Muscle of leg (tissue), 11 donors: Measurements from ENCODE around the gene DR1. TPM values are rescaled to one million over a fixed set of nuclear protein-coding genes. Genes with fewer than 3 reads are reported as not detected.

Experiments
- DNase-seq: peaks from one replicate; pipeline ENCODE4 v3.0.0; 2013
- H3K27ac ChIP-seq: one replicate; pipeline ENCODE4 v1.5.1; 2013; ENCODE audit warnings: mild to moderate bottlenecking, low read length, control low read depth
- H3K27me3 ChIP-seq: one replicate; pipeline ENCODE4 v1.6.1; 2013; ENCODE audit warnings: low read length; ENCODE audit not compliant: control insufficient read depth, insufficient read depth
- H3K36me3 ChIP-seq: one replicate; pipeline ENCODE4 v1.6.1; 2013; ENCODE audit warnings: low read length; ENCODE audit not compliant: control insufficient read depth, insufficient read depth
- H3K4me1 ChIP-seq: one replicate; pipeline ENCODE4 v1.6.1; 2013; ENCODE audit warnings: low read length; ENCODE audit not compliant: control insufficient read depth, insufficient read depth
- H3K4me3 ChIP-seq: one replicate; pipeline ENCODE4 v1.5.1; 2013; ENCODE audit warnings: low read length, control low read depth
- H3K9me3 ChIP-seq: replicated peaks from 2 replicates; pipeline ENCODE4 v1.6.1; 2013; ENCODE audit warnings: low read depth, low read length; ENCODE audit not compliant: control insufficient read depth
- WGBS: methylation state at CpG from one replicate; pipeline ENCODE4 v1.1.5; 2013; ENCODE audit warnings: missing lambda C conversion rate; ENCODE audit not compliant: insufficient coverage; 5-methylcytosine and 5-hydroxymethylcytosine counted together
- polyA plus RNA-seq, 8 donors: library from polyadenylated mRNA; unstranded; fragments of 120-200 nt; gene quantifications; one replicate each; pipeline versions ENCODE4 v1.2.1 to v1.2.3, GENCODE V29; 2013; ENCODE audit warnings: inconsistent platforms in 1 of 8, low replicate concordance in 1 of 8; ENCODE audit not compliant: insufficient read length in 8 of 8, insufficient read depth in 1 of 8
- total RNA-seq: library from RNA; stranded (reverse); fragments of 120-200 nt; gene quantifications from one replicate; pipeline ENCODE4 v1.2.4, GENCODE V29; 2013

The DR1 gene
- total and polyA plus RNA-seq, 9 donors: 49.9 to 83.8 (median 64.3) TPM

- no peak overlapping the region for H3K4me3 ChIP-seq
- no peak for DNase-seq
- no peaks in the 10 kb centered on the region for H3K27me3 ChIP-seq
- WGBS: 67% methylated on average over 1 of the region's 1 CpG
- H3K27ac ChIP-seq: no peak overlapping the region
- no peaks in the 10 kb centered on the region for H3K36me3 ChIP-seq
- H3K4me1 ChIP-seq: no peaks in the 10 kb centered on the region
- H3K9me3 ChIP-seq: no peaks in the 10 kb centered on the region
These were observed 24.0 kb upstream of the DR1 start for GRCh38 chr1:93321720-93322119.

GRCh38 chr1:93322349-93322748 lies 23.4 kb upstream of the DR1 start:
- H3K27me3 ChIP-seq: no peaks in the 10 kb centered on the region
- DNase-seq: no peak
- no CpG with 5 or more reads among the region's 3 CpGs for WGBS
- H3K4me3 ChIP-seq: no peak overlapping the region
- H3K4me1 ChIP-seq: no peaks in the 10 kb centered on the region
- no peaks in the 10 kb centered on the region for H3K9me3 ChIP-seq
- no peaks in the 10 kb centered on the region for H3K36me3 ChIP-seq
- no peak overlapping the region for H3K27ac ChIP-seq

- no peak overlapping the region for H3K27ac ChIP-seq
- no peak overlapping the region for H3K4me3 ChIP-seq
- 45% methylated on average over 2 of the region's 3 CpGs for WGBS
- H3K36me3 ChIP-seq: no peaks in the 10 kb centered on the region
- H3K9me3 ChIP-seq: no peaks in the 10 kb centered on the region
- H3K27me3 ChIP-seq: no peaks in the 10 kb centered on the region
- H3K4me1 ChIP-seq: no peaks in the 10 kb centered on the region
- DNase-seq: no peak
These were observed 22.4 kb upstream of the DR1 start for GRCh38 chr1:93323185-93323820.

- Histone ChIP-seq H3K27ac (no peak overlapping the region), H3K4me1 (peaks cover 3% of the 10 kb centered on the region), H3K27me3 (no peaks in the 10 kb centered on the region), H3K9me3 (no peaks in the 10 kb centered on the region), H3K36me3 (no peaks in the 10 kb centered on the region), H3K4me3 (no peak overlapping the region)
- DNase-seq: no peak
- no CpG with 5 or more reads among the region's 8 CpGs for WGBS
These were observed 20.9 kb upstream of the DR1 start for GRCh38 chr1:93324486-93325464.

- no peak overlapping the region for H3K4me3 ChIP-seq
- 57% methylated on average over 2 of the region's 3 CpGs for WGBS
- H3K27ac ChIP-seq: no peak overlapping the region
- peak; percentile 29 for DNase-seq
- H3K36me3 ChIP-seq: no peaks in the 10 kb centered on the region
- H3K9me3 ChIP-seq: no peaks in the 10 kb centered on the region
- peaks cover 3% of the 10 kb centered on the region for H3K4me1 ChIP-seq
- H3K27me3 ChIP-seq: no peaks in the 10 kb centered on the region
These were observed 16.6 kb upstream of the DR1 start for GRCh38 chr1:93328809-93329760.

GRCh38 chr1:93330196-93330595 lies 15.5 kb upstream of the DR1 start:
- no peaks in the 10 kb centered on the region for H3K9me3 ChIP-seq
- H3K4me1 ChIP-seq: peaks cover 3% of the 10 kb centered on the region
- H3K4me3 ChIP-seq: no peak overlapping the region
- no CpG with 5 or more reads among the region's 1 CpG for WGBS
- H3K27me3 ChIP-seq: no peaks in the 10 kb centered on the region
- no peaks in the 10 kb centered on the region for H3K36me3 ChIP-seq
- H3K27ac ChIP-seq: no peak overlapping the region
- DNase-seq: no peak

- Histone ChIP-seq H3K27ac (no peak overlapping the region), H3K4me1 (peaks cover 3% of the 10 kb centered on the region), H3K9me3 (no peaks in the 10 kb centered on the region), H3K27me3 (no peaks in the 10 kb centered on the region), H3K4me3 (no peak overlapping the region), H3K36me3 (no peaks in the 10 kb centered on the region)
- WGBS: no CpG with 5 or more reads among the region's 3 CpGs
- no peak for DNase-seq
These were observed 15.1 kb upstream of the DR1 start for GRCh38 chr1:93330617-93331016.

GRCh38 chr1:93331412-93331811 lies 14.3 kb upstream of the DR1 start:
- 57% methylated on average over 1 of the region's 2 CpGs for WGBS
- H3K4me3 ChIP-seq: no peak overlapping the region
- no peaks in the 10 kb centered on the region for H3K9me3 ChIP-seq
- peaks cover 3% of the 10 kb centered on the region for H3K4me1 ChIP-seq
- no peaks in the 10 kb centered on the region for H3K27me3 ChIP-seq
- H3K36me3 ChIP-seq: no peaks in the 10 kb centered on the region
- no peak for DNase-seq
- H3K27ac ChIP-seq: no peak overlapping the region

GRCh38 chr1:93332368-93332767 lies 13.3 kb upstream of the DR1 start:
- no peaks in the 10 kb centered on the region for H3K9me3 ChIP-seq
- H3K27ac ChIP-seq: no peak overlapping the region
- H3K4me3 ChIP-seq: no peak overlapping the region
- no peaks in the 10 kb centered on the region for H3K36me3 ChIP-seq
- DNase-seq: no peak
- WGBS: no CpG with 5 or more reads among the region's 1 CpG
- H3K4me1 ChIP-seq: peaks cover 3% of the 10 kb centered on the region
- H3K27me3 ChIP-seq: no peaks in the 10 kb centered on the region
